PC-3 (cell line): ENCODE measurements around the gene CELF2.

Experiments used
- CTCF ChIP-seq: fragments of 300-600 bp; sonication (generic); conservative IDR thresholded peaks from 2 replicates; pipeline ENCODE4 v1.5.1; 2017; ENCODE audit warnings: antibody characterized with exemption, low read depth, mild to moderate bottlenecking, low read length
- EZH2 ChIP-seq: fragments of 300-600 bp; sonication (generic); IDR thresholded peaks from one replicate; pipeline ENCODE4 v1.6.1; 2017; ENCODE audit warnings: antibody characterized with exemption, mild to moderate bottlenecking, low read length; ENCODE audit not compliant: unreplicated experiment
- EZH2phosphoT487 ChIP-seq: fragments of 300-600 bp; sonication (generic); IDR thresholded peaks from 2 replicates; pipeline ENCODE4 v1.6.1; 2018; ENCODE audit warnings: mild to moderate bottlenecking, antibody characterized with exemption, low read length, borderline replicate concordance

GRCh38 chr10:11252887-11253286 is 235.2 kb downstream of the CELF2 start:
- TF ChIP-seq CTCF, result no peak
- TF ChIP-seq EZH2, result no peak
- no peak for TF ChIP-seq EZH2phosphoT487
